ENCODE results near the gene ATIC. TPM values are rescaled to one million over a fixed set of nuclear protein-coding genes. Genes with fewer than 3 reads are reported as not detected.

The ATIC gene
- total RNA-seq, 1 experiment from 2014 or later: 173 TPM

DNA sequence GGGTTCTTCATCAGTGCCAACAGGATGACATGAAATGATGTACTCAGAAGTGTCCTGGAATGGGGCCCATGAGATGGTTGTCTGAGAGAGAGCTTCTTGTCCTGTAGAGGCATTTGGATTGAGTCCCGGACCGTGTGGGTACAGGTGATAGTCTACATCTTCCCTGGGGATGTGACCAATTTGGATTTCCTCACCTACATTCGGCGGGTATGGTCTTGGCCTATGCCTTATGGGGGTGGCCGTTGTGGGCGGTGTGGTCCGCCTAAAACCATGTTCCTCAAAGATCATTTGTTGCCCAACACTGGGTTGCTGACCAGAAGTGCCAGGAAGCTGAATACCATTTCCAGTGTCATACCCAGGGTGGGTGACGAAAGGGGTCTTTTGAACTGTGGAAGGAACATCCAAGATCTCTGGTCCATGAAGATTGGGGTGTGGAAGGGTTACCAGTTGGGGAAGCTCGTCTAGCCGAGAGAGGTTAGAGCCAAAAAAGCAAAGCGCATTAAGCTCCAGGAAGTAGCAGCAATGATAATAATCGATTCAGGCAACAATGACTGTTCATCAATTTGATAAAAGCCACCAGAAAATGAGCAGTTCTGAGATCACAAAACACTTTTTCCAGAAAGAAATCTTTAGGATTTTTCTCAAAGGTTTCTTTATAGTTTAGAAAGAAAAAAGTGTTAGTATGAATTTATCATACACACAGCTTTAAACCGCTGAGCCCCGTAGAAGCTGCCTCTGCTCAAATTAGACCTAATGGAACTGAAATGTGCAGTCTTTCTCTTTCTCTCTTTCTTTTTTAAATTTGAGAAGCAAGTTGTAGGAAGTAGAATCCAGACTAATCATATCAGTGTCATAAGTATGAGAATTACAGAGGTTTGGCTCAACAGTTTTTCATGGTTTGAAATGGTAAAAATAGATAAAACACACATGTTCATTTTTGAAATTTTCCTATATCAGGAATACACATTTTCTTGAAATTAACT, 60.3 kb downstream of the ATIC start:
- CTCF ChIA-PET: no interaction called here
- H3K9me2 ChIP-seq (ENCODE audit: insufficient read depth): no peaks in the 10 kb centered on the region
- intact Hi-C loops (cut with micrococcal nuclease): no loop called here
- no peak overlapping the region for H3K4me2 ChIP-seq (ENCODE audit: low read length)
- BruUV-seq (replicated peaks): no TSS peak
- no peaks in the 10 kb centered on the region for H3K79me2 ChIP-seq (ENCODE audit: insufficient read depth, low read length)
- no peaks in the 10 kb centered on the region for H3K4me1 ChIP-seq (ENCODE audit: control insufficient read depth in 1 of 2, insufficient read depth in 2 of 2, low read length in 2 of 2)
- no peaks in the 10 kb centered on the region for H3K9me3 ChIP-seq (ENCODE audit: control insufficient read depth in 1 of 2, insufficient read depth in 1 of 2, low read depth in 1 of 2, low read length in 2 of 2)
- H3K4me3 ChIP-seq (replicated peaks in 1 of 2; ENCODE audit: low read depth in 1 of 2, low read length in 2 of 2): no peak overlapping the region
- no peak for TF ChIP-seq YY1 (IDR thresholded peaks at IDR 0.05; ENCODE audit: extremely low read depth, insufficient replicate concordance, low read depth, low read length)
- TF ChIP-seq POLR2AphosphoS5 (IDR thresholded peaks at IDR 0.05; ENCODE audit: low read depth, low read length): no peak
- TF ChIP-seq, protein P1, sequence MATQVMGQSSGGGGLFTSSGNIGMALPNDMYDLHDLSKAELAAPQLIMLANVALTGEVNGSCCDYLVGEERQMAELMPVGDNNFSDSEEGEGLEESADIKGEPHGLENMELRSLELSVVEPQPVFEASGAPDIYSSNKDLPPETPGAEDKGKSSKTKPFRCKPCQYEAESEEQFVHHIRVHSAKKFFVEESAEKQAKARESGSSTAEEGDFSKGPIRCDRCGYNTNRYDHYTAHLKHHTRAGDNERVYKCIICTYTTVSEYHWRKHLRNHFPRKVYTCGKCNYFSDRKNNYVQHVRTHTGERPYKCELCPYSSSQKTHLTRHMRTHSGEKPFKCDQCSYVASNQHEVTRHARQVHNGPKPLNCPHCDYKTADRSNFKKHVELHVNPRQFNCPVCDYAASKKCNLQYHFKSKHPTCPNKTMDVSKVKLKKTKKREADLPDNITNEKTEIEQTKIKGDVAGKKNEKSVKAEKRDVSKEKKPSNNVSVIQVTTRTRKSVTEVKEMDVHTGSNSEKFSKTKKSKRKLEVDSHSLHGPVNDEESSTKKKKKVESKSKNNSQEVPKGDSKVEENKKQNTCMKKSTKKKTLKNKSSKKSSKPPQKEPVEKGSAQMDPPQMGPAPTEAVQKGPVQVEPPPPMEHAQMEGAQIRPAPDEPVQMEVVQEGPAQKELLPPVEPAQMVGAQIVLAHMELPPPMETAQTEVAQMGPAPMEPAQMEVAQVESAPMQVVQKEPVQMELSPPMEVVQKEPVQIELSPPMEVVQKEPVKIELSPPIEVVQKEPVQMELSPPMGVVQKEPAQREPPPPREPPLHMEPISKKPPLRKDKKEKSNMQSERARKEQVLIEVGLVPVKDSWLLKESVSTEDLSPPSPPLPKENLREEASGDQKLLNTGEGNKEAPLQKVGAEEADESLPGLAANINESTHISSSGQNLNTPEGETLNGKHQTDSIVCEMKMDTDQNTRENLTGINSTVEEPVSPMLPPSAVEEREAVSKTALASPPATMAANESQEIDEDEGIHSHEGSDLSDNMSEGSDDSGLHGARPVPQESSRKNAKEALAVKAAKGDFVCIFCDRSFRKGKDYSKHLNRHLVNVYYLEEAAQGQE (IDR thresholded peaks at IDR 0.05; ENCODE audit: low read depth): no peak
- no peak for TF ChIP-seq EZH2 (IDR thresholded peaks at IDR 0.05)
- TF ChIP-seq, protein P2, sequence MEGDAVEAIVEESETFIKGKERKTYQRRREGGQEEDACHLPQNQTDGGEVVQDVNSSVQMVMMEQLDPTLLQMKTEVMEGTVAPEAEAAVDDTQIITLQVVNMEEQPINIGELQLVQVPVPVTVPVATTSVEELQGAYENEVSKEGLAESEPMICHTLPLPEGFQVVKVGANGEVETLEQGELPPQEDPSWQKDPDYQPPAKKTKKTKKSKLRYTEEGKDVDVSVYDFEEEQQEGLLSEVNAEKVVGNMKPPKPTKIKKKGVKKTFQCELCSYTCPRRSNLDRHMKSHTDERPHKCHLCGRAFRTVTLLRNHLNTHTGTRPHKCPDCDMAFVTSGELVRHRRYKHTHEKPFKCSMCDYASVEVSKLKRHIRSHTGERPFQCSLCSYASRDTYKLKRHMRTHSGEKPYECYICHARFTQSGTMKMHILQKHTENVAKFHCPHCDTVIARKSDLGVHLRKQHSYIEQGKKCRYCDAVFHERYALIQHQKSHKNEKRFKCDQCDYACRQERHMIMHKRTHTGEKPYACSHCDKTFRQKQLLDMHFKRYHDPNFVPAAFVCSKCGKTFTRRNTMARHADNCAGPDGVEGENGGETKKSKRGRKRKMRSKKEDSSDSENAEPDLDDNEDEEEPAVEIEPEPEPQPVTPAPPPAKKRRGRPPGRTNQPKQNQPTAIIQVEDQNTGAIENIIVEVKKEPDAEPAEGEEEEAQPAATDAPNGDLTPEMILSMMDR (IDR thresholded peaks at IDR 0.05 in 2 of 3, conservative IDR thresholded peaks at IDR 0.05 in 1 of 3; ENCODE audit: borderline replicate concordance in 1 of 3, insufficient read depth in 1 of 3, low read depth in 2 of 3, low read length in 2 of 3): no peak
- no peak for TF ChIP-seq EGR1 (IDR thresholded peaks at IDR 0.05; ENCODE audit: low read depth)
- TF ChIP-seq, protein P3, sequence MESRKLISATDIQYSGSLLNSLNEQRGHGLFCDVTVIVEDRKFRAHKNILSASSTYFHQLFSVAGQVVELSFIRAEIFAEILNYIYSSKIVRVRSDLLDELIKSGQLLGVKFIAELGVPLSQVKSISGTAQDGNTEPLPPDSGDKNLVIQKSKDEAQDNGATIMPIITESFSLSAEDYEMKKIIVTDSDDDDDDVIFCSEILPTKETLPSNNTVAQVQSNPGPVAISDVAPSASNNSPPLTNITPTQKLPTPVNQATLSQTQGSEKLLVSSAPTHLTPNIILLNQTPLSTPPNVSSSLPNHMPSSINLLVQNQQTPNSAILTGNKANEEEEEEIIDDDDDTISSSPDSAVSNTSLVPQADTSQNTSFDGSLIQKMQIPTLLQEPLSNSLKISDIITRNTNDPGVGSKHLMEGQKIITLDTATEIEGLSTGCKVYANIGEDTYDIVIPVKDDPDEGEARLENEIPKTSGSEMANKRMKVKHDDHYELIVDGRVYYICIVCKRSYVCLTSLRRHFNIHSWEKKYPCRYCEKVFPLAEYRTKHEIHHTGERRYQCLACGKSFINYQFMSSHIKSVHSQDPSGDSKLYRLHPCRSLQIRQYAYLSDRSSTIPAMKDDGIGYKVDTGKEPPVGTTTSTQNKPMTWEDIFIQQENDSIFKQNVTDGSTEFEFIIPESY (IDR thresholded peaks at IDR 0.05; ENCODE audit: extremely low read depth, insufficient replicate concordance, low read length): no peak
- no peak for TF ChIP-seq SIN3A (IDR thresholded peaks at IDR 0.05; ENCODE audit: low read depth)
- TF ChIP-seq SRF (IDR thresholded peaks at IDR 0.05; ENCODE audit: low read depth): no peak
- no peak for TF ChIP-seq EZH2phosphoT487 (IDR thresholded peaks at IDR 0.05; ENCODE audit: borderline replicate concordance)
- TF ChIP-seq ELF1 (IDR thresholded peaks at IDR 0.05; ENCODE audit: borderline replicate concordance, low read depth): no peak
- TF ChIP-seq, protein P4, sequence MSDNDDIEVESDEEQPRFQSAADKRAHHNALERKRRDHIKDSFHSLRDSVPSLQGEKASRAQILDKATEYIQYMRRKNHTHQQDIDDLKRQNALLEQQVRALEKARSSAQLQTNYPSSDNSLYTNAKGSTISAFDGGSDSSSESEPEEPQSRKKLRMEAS (IDR thresholded peaks at IDR 0.05): no peak
- TF ChIP-seq, protein P5, sequence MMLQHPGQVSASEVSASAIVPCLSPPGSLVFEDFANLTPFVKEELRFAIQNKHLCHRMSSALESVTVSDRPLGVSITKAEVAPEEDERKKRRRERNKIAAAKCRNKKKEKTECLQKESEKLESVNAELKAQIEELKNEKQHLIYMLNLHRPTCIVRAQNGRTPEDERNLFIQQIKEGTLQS (IDR thresholded peaks at IDR 0.05): no peak
- no peak for TF ChIP-seq TCF7L2 (IDR thresholded peaks at IDR 0.05; ENCODE audit: borderline replicate concordance, extremely low read depth, insufficient read depth, insufficient read length)
- H3K9ac ChIP-seq (ENCODE audit: low read length): no peak overlapping the region
- H3K36me3 ChIP-seq (ENCODE audit: control insufficient read depth in 1 of 2, insufficient read depth in 2 of 2, low read length in 2 of 2): no peaks in the 10 kb centered on the region
- H2AFZ ChIP-seq (ENCODE audit: low read depth, low read length, poor library complexity, severe bottlenecking): no peak overlapping the region
- no peak for ATAC-seq
- RAD21 ChIA-PET (ENCODE audit: low non-redundant PET in 1 of 2, low total read pairs in 2 of 2, uncharacterized antibody in 2 of 2, unreplicated experiment in 2 of 2): no interaction called here
- POLR2A ChIA-PET: no interaction called here
- H3K27me3 ChIP-seq (ENCODE audit: insufficient read depth, low read length): no peaks in the 10 kb centered on the region
- DNase-seq (ENCODE audit: low read depth, low spot score): no peak
- no peaks in the 10 kb centered on the region for H4K20me1 ChIP-seq (ENCODE audit: insufficient read depth)
- H3K27ac ChIP-seq (ENCODE audit: low read depth, low read length): no peak overlapping the region

Measured in HCT116 (cell line).